ENCODE results near the gene PRLH.

PRLH gene

GRCh38 chr2:237532160-237532559 lies 34.2 kb upstream of the PRLH start:
- CTCF ChIA-PET = interaction anchor here (0.9 to 5.9 kb wide), 5 partner anchors 8 to 40 kb away, joined by 3 to 36 read pairs (median 5); no protein-coding TSS in a partner anchor
- no peak for TF ChIP-seq CTCF (IDR thresholded peaks at IDR 0.05; ENCODE audit: control extremely low read depth, extremely low read depth, low read depth, missing control alignments)
- POLR2A ChIA-PET = no interaction called here

GRCh38 chr2:237533668-237534161 lies 32.7 kb upstream of the PRLH start:
- no peak for TF ChIP-seq CTCF (IDR thresholded peaks at IDR 0.05; ENCODE audit: control extremely low read depth, extremely low read depth, low read depth, missing control alignments)
- no peak for DNase-seq (ENCODE audit: extremely low spot score)
- ChIA-PET CTCF (interaction anchor here (1.2 to 5.9 kb wide), 3 partner anchors 11 to 38 kb away, joined by 3 to 36 read pairs (median 13); no protein-coding TSS in a partner anchor), POLR2A (no interaction called here)

More at GRCh38 chr2:237532160-237532559, 34.2 kb upstream of the PRLH start:
- DNase-seq (ENCODE audit: extremely low spot score) = no peak

- ChIA-PET CTCF (interaction anchor here (5.9 kb wide), 1 partner anchor 22 kb away, joined by 36 read pairs; no protein-coding TSS in a partner anchor), POLR2A (no interaction called here)
- no peak for DNase-seq (ENCODE audit: extremely low spot score)
- TF ChIP-seq CTCF (IDR thresholded peaks at IDR 0.05; ENCODE audit: control extremely low read depth, extremely low read depth, low read depth, missing control alignments) = no peak
These were observed 32.0 kb upstream of the PRLH start for GRCh38 chr2:237534380-237534779.

- CTCF ChIA-PET = interaction anchor here (1.3 to 5.9 kb wide), 2 partner anchors 15 to 23 kb away, joined by 4 to 36 read pairs; no protein-coding TSS in a partner anchor
- no peak for DNase-seq (ENCODE audit: extremely low spot score)
- POLR2A ChIA-PET = no interaction called here
- TF ChIP-seq CTCF (IDR thresholded peaks at IDR 0.05; ENCODE audit: control extremely low read depth, extremely low read depth, low read depth, missing control alignments) = no peak
These were observed 30.8 kb upstream of the PRLH start for GRCh38 chr2:237535385-237536082.

- ChIA-PET CTCF (interaction anchor here (1.3 to 5.9 kb wide), 2 partner anchors 15 to 24 kb away, joined by 4 to 36 read pairs; no protein-coding TSS in a partner anchor), POLR2A (no interaction called here)
- no peak for TF ChIP-seq CTCF (IDR thresholded peaks at IDR 0.05; ENCODE audit: control extremely low read depth, extremely low read depth, low read depth, missing control alignments)
- no peak for DNase-seq (ENCODE audit: extremely low spot score)
These were observed 30.3 kb upstream of the PRLH start for GRCh38 chr2:237536083-237536415.

- CTCF ChIA-PET = interaction anchor here (1.3 to 5.9 kb wide), 2 partner anchors 16 to 24 kb away, joined by 4 to 36 read pairs; no protein-coding TSS in a partner anchor
- POLR2A ChIA-PET = no interaction called here
- no peak for TF ChIP-seq CTCF (IDR thresholded peaks at IDR 0.05; ENCODE audit: control extremely low read depth, extremely low read depth, low read depth, missing control alignments)
- DNase-seq (ENCODE audit: extremely low spot score) = no peak
These were observed 29.8 kb upstream of the PRLH start for GRCh38 chr2:237536617-237537016.

All from GM10248 (cell line).